NCI-H2227 (cell line): ENCODE measurements around the gene ADGRF3.
"Not testable (repeated sequence)": the region's sequence is repeated elsewhere in the genome, so short reads cannot be mapped to it uniquely, and the experiment has no call there.

ENCODE experiments used
- DNase-seq: peaks from one replicate; lab custom pipeline; 2025; ENCODE audit not compliant: unreplicated experiment; lab: John Stamatoyannopoulos, UW

The ADGRF3 gene

DNA sequence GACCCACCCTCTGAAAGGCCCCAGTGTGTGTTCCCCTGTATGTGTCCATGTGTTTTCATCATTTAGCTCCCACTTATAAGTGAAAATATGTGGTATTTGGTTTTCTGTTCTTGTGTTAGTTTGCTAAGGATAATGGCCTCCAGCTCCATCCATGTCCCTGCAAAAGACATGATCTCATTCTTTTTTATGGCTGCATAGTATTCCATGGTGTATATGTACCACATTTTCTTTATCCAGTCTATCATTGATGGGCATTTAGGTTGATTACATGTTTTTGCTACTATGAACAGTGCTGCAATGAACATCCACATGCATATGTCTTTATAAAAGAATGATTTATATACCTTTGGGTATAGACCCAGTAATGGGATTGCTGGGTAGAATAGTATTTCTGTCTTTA lies 22.1 kb downstream of the ADGRF3 start:
- not testable (repeated sequence) for DNase-seq

GRCh38 chr2:26318950-26319349 lies 27.6 kb downstream of the ADGRF3 start:
- DNase-seq = no peak

DNA sequence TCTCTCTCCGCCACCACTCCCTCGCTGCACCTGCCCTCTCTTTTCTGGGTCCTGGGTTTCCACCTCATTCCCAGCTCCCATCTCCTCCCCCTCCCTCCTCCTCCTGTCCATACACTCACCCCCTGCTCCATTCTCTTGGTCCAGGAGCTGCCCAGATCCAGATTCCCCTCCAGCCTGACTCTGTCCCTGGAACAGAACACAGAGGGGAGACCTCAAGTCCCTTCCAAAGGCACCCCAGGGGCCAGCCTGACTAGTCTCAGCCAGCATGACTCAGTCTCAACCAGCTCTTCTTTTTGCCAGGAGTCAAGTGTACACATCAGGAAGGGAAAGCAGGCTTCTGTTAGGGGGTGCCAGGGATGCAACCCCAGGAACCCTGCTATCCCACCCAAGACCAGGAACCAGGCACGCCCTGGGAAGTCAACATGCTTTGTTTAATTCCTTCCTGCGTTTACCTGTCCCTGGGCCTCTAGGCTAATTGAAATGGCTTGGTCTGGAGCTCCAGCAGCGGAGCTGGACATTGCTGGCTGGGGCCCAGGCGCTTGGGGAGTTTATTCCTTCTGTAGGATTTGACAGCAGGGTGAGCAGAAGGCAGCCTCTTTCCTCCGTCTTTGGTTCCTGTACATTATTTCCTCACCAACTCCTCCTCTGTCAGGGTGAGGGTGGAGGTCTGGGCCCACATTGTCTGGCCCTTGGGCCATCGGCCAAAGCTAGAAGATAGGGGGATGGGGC lies 29.0 kb downstream of the ADGRF3 start:
- DNase-seq = no peak

DNA sequence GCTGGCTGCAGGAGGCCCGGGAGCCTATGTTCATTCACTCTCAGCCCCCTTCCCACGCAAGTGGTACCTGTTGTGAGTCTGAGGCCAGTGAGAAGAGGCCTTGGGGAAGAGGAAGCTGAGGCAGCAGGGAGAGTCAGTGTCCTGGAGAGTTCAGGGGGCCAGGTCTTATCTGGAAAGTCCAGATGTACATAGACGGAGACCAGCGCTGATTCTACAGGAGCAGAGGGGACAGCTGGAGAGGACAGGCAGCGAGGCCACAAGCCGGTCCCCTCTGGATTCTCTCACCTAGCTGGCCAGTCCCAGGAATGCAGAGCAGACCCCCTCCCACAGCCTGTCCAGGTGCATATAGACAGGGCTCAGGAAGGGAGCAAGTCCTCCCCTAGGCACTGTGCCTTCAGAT lies 29.7 kb downstream of the ADGRF3 start:
- DNase-seq = no peak

- peak; percentile 11 for DNase-seq
Measured at GRCh38 chr2:26316041-26316440, 30.5 kb downstream of the ADGRF3 start.

GRCh38 chr2:26314243-26314642 lies 32.3 kb downstream of the ADGRF3 start:
- DNase-seq = no peak

- no peak for DNase-seq
Measured at GRCh38 chr2:26313446-26313845, 33.1 kb downstream of the ADGRF3 start.

- DNase-seq = no peak
Measured at GRCh38 chr2:26312471-26312870, 34.1 kb downstream of the ADGRF3 start.

DNA sequence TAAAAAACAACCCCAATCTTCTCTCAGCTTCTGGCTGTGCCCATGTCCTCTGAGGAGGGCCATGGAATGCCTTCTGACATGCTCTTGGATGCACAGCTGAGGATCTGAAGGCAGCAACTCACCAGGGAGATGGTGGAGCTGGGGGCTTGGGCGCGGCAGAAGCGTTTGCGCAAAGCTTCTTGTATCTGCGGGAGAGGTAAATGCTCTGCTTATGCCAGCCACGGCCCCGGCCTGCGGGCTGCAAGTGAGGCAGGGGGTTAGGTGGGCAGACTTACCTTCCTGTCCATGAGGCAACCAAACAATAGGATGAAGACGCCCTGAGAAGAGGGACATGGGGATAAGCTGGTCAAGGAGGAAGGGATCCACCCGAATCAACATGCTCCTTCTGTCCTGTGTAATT lies 36.7 kb downstream of the ADGRF3 start:
- no peak for DNase-seq

DNA sequence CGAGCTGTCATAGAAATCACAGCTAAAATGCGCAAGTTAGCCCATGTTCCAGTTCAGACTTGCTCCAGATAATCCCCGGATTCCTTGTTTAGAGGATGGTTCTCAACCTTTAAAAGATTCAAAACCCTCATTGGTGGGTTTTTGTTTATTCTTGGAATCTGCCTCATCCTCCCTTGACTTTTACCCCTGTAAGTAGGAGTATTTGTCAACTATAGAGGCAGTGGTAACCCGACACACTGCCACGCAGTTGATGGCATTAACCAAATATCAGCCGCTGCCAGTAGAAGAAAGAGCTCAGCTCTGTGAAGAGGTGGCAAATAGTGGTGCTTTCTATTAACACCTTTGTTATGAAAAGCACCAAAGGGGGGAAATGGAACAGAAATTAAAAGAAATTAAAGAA lies 41.0 kb downstream of the ADGRF3 start:
- no peak for DNase-seq

DNA sequence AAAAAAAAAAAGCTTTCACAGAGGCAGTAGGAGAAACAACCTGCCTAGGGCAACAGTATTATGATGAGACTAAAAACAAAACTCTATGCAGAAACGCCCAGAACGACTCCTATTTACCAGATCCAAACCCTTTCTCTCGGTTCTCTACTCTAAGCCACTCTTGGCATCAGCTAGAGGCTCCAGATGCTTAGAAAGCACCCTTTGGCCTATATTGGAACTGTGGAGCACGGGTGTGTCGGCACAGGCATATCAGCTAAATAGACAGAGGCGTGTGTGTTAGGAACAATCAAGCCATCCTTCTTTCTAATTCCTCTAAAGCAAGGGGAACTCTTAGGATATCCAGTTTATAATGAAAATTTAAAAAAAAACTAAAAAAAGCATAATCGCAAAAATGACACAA lies 41.5 kb downstream of the ADGRF3 start:
- not testable (repeated sequence) for DNase-seq

- DNase-seq = no peak
Measured at GRCh38 chr2:26302846-26303245, 43.7 kb downstream of the ADGRF3 start.

DNA sequence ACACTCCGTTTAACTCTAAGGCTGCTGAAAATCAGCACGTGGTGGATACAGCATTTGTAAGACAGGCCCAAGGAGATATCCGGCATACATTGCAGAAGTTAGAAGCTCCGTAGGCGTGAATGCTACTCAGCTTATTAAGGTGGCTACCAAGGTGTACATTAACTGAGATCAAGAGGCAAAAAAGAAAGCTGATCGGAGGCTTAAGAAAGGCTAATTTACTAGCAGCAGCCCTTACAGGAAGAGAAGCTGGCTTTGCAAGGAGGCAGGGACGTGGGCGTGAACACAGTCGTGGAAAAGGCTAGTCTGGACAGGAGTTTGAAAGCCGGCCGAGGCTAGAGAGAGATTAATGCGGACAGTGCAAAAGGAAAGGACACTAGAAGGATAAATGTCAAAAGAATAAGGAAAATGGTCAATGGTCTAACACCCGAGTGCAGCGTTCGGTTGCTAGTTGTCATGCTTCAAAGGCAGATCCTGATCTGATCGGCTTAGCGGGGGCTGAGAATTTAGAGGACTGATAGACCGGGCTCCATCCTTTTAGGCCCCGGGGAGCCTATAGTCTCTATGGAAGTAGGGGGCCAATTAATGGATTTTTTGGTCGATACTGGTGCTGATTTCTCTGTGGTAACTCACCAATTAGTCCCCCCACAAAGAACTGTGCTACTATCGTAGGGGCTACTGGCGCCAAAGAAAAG lies 46.2 kb downstream of the ADGRF3 start:
- no peak for DNase-seq

DNA sequence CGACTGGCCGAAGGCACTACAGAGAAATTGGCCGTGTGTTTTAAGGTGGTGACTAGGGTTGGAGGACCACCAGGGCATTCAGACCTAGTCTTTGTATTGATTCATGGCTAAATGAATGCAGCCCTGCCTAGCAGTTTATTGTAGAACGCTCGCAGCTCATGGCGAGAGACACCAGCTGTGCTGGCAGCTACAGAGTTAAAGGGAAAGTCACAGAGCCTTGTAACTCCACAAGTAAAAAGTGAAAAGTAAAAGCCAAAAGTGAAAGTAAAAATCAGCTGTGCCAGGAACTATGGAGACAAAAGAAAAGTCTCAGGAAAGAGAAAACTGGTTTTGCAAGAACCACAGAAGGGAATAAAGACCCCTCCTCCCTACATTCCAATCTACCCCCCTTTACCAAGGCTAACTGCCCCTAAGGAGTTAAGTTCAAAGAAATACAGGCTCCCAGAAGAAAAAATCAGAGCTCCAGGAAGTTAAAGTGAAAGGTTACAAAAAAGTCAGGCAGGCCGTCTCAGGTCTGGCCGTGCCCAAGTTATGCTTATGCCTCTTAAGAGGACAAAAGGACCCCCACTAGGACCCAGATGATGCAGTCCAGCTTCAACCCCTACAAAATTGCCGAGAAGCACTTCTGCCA lies 47.0 kb downstream of the ADGRF3 start:
- peak; percentile 18 for DNase-seq

GRCh38 chr2:26298638-26299393 lies 47.8 kb downstream of the ADGRF3 start:
- DNase-seq = no peak

GRCh38 chr2:26298286-26298637 lies 48.3 kb downstream of the ADGRF3 start:
- no peak for DNase-seq

- DNase-seq = no peak
Measured at GRCh38 chr2:26297061-26297460, 49.5 kb downstream of the ADGRF3 start.

DNA sequence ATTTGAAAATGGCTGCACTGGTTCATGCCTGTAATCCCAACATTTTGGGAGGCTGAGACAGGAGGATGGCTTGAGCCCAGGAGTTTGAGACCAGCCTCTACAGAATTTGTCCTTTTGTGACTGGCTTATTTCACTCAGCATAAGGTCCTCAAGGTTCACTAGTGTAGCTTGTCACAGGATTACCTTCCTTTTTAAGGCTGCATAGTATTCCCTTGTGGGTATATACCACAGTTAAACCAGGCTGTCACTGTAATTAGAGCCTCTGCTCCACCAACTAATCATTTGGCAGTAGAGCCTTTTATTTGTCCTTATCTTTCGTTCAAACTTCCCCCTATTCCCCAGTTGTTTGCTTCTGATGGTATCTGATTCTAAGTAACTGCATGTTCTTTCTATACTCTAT lies 51.1 kb downstream of the ADGRF3 start:
- DNase-seq = no peak

- DNase-seq = no peak
Measured at GRCh38 chr2:26292646-26293045, 53.9 kb downstream of the ADGRF3 start.

GRCh38 chr2:26290001-26290400 lies 56.6 kb downstream of the ADGRF3 start:
- DNase-seq = no peak

DNA sequence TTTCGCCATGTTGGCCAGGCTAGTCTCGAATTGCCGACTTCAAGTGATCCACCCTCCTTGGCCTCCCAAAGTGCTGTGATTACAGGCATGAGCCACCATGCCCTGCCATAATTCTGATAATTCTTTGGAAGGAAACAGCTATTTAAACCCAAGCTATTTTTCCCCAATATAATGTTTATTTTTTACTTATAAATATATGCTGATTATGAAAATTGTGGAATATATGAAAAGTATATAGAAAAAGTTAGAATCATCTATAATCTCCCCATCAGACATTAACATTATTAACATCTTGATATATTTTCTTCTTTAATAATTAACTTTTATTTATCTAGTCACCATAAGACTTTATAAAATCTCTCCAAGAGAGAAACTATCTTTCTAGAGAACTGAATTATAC lies 60.7 kb downstream of the ADGRF3 start:
- no peak for DNase-seq

DNA sequence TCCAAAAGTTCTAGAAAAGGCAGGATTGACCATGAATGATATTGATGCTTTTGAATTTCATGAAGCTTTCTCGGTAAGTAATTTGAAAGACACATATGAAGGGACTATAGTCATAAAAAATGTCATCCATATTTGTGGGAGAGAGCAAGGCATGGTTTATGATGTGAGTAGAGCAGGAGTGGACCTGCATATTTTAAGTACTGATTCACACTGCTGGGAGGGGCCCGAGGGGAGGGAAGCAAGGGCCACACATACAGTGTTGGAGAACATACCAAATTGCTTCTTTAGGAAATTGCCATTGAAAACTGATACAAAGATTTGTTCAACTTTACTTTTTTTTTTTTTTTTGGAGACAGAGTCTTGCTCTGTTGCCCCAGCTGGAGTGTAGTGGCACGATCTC lies 62.5 kb downstream of the ADGRF3 start:
- no peak for DNase-seq
